CD4-positive, alpha-beta T cell treated with Interleukin-10 for 1 hour (primary cell): ENCODE results near the gene PPM1N.
A peak's percentile ranks its signal among the peaks of the same experiment; 100 is the strongest.
"Not testable (repeated sequence)": the region's sequence is repeated elsewhere in the genome, so short reads cannot be mapped to it uniquely, and the experiment has no call there.

Experiments
- DNase-seq: peaks from one replicate; pipeline ENCODE4 v3.0.0-alpha.2; 2020

PPM1N gene

DNA sequence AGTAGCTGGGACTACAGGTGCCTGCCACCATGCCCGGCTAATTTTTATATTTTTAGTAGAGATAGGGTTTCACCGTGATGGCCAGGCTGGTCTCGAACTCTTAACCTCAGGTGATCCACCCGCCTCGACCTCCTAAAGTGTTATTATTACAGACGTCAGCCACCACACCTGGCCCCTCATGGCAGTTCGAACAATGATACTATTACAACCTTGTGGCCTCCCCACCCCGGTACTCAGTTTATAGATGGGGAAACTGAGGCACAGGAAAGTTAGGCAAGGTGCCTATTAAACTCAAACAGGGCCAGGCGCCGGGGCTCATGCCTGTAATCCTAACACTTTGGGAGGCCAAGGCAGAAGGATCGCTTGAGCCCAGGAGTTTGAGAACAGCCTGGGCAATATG, 12.1 kb downstream of the PPM1N start:
- not testable (repeated sequence) for DNase-seq

DNA sequence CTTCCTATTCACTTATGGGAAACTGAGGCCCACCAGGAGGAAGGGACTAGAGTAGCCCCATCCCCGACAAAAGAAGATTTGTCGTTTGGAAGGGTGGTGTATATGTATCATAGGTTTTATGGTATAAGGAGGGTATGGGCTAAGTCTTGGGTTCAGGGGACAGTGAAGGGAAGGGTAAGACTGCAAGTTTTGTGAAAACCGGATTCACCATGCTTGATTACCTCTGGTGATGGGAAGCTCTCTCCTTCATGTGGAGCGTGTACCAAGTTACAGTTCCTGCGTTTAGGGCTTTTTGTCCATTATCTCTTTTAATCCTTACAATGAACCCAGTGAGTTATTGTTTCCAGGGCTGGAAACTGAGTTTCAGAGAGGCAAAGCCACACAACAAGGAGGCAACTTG, 12.8 kb downstream of the PPM1N start:
- DNase-seq, result no peak

DNA sequence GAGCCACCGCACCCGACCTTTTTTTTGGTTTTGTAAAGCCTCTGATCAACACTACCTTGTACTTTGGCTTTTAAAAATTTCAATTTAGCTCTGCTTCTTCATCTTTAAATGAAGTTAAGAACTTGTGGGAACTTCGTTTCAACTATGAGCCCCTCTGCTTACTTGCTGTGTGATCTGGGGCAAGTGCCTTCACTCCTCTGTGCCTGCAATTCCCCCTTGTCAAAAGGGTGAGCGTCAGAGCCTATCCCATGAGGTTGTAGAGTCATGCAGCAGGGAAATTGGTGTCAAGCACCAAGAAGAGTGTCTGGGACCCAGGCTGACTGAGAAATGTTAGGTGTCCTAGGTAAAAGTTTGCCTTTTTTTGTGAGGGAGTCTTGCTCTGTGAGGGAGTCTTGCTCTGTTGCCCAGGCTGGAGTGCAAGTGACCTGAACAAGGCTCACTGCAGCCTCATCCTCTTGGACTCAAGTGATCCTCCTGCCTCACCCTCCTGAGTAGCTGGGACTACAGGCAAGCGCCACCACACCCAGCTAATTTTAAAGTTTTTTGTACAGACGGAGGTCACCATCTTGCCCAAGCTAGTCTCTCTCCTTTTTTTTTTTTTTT, 14.7 kb downstream of the PPM1N start:
- no peak for DNase-seq

DNA sequence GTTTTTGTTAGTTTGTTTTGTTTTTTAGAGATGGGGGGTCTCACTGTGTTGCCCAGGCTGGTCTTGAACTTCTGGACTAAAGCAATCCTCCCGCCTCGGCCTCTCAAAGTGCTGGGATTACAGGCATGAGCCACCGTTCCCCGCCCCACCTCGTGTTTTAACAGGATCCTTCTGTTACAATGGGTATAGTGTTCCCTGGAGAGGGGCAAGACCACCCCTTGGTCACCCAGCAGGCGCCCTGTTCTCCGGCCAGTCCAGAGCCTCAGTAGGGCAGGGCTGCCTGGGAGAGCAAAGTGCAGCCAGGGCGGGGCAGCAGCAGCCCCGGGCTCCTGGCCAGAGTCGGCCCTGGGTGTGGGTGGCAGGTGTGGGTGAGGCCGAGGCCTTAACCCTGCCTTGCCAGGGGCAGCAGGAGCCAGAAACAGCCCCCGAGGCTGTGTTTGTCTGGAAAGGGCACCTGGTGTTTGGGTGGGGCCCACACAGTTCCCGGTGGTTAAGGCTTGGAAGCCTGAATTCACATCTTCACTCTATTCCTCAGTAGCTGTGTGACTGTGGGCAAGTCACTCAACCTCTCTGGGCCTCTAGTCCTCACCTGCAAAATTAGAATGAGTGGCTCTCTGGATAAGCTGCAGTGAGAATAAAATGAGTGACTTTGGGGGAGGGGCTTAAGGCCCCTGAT, 16.3 kb downstream of the PPM1N start:
- no peak for DNase-seq

DNA sequence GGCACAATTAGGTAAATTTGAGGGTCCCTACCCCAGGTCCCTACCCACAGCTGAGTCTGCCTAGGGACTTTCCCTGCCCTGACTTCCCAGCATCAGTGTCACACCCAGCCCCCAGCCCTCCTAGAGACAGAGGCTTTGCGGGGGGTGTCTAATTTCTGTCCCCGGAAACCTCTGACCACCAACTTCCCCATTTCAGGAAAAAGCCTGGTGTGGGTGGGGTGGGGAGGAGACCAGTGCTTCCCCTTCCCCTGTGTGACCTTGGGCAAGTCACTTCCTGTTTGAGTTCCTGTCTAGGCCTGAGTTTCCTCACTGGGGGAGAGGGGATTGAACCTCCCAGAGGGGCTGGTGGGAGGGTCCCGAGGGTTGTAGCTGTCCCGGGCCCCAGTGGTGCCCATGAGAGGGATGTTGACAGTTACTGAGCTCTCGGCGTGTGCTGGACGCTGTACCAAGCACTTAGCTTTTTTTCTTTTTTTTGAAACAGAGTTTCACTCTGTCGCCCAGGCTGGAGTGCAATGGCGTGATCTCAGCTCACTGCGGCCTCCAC, 16.9 kb downstream of the PPM1N start:
- DNase-seq, result peak; percentile 73

DNA sequence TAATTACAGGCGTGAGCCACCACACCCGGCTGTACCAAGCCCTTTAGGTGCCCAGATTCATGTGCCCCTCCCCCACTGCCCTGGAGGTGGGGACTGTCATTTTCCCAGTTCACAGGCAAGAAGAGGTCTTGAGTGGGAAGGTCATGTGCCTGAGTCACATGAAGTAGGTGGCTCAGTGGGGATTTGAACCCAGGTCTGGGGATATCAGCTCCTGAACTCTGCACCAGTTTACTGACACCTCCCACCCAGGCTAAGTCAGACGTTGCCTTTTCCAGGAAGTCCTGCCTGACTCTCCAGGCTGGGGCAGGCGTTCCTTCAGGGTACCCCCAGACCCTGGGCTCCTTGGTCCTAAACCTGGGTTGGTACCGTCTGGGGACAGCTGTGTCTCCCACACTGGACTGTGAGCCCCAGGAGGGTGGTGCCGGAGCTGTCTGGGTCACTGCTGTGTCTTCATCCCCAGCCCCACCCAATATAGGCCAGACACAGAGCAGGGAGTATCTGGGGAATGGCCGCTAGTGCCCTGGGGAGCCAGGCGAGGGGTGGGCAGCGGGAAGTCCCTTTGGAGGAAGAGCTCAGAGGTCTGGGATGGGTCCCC, 17.7 kb downstream of the PPM1N start:
- DNase-seq, result no peak

DNA sequence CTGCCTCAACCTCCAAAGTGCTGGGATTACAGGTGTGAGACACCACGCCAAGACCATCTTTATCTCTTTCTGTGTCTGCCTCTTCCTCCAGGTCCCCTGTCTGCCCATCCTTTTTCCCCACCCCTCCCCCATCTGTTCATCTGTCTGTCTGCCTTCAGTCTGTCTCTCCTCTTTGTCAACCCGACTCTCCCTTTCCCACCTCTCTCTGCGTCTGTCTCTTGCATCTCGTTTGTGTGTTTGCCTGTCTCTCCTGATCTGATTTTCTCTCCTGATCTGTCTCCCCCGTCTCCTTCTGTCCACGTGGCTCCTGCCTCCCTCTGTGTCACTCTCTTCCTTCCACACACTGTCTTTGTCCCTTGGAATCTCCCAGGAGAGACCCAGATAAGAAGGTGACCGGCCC, 19.0 kb downstream of the PPM1N start:
- no peak for DNase-seq

DNA sequence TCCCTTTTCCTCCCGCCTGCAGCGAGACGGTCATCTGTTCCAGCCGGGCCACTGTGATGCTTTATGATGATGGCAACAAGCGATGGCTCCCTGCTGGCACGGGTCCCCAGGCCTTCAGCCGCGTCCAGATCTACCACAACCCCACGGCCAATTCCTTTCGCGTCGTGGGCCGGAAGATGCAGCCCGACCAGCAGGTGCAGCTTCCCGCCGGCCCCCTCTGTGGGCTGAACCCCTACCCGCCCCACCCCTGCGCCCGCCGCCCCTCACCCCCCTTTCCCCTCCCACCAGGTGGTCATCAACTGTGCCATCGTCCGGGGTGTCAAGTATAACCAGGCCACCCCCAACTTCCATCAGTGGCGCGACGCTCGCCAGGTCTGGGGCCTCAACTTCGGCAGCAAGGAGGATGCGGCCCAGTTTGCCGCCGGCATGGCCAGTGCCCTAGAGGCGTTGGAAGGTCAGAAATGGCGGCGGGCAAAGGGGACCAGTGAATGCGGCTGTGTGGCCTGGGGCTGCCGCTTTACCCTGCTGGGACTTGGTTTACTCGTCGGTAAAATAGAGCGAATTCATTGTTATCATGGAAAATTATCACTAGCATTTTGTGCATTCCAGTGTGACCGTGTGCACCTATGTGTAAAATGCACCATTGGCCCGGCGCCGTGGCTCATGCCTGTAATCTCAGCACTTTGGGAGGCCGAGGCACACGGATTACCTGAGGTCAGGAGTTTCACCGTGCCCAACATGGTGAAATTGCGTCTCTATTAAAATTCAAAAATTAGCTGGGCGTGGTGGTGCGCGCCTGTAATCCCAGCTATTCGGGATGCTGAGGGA, 19.6 kb downstream of the PPM1N start:
- DNase-seq, result no peak

DNA sequence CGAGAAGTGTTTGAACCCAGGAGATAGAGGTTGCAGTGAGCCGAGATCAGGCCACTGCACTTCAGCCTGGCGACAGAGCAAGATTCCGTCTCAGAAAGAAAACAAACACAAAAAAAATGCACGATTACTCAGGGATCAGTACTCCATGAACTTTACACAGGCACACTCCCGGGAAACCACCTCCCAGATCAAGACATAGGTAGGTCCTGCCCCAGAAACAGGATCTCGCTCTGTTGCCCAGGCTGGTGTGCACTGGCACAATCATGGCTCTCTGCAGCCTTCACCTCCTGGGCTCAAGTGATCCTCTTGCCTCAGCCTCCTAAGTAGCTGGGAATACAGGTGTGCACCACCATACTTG, 20.2 kb downstream of the PPM1N start:
- DNase-seq, result no peak

DNA sequence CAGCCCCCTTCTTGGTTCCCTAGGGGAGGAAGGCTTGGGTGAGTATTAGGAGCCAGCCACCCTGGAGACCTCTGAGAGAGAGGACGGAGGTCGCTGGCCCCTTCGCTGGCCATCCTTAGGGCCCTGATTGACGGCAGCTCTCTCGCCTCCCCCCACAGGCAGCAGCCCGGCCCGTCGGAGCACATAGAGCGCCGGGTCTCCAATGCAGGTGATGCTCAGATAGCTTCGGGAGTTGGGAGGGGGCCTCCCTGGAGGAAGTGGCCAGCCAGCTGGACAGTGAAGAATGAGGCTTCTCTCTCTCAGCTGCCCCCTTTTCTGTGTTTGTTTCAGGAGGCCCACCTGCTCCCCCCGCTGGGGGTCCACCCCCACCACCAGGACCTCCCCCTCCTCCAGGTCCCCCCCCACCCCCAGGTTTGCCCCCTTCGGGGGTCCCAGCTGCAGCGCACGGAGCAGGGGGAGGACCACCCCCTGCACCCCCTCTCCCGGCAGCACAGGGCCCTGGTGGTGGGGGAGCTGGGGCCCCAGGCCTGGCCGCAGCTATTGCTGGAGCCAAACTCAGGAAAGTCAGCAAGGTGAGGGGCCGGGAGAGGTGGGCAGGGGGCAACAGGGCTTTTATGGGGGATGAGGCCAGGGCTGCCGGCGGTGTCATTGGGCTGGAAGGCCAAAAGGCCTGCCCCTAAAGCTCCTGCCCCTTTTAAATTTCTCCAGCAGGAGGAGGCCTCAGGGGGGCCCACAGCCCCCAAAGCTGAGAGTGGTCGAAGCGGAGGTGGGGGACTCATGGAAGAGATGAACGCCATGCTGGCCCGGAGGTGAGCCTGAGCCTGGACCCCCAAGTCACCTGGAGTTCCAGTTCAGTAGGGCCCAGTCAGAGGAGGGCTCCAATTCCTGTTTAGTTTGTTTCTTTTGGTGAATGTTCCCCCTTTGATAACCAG, 24.0 kb downstream of the PPM1N start:
- DNase-seq, result no peak

DNA sequence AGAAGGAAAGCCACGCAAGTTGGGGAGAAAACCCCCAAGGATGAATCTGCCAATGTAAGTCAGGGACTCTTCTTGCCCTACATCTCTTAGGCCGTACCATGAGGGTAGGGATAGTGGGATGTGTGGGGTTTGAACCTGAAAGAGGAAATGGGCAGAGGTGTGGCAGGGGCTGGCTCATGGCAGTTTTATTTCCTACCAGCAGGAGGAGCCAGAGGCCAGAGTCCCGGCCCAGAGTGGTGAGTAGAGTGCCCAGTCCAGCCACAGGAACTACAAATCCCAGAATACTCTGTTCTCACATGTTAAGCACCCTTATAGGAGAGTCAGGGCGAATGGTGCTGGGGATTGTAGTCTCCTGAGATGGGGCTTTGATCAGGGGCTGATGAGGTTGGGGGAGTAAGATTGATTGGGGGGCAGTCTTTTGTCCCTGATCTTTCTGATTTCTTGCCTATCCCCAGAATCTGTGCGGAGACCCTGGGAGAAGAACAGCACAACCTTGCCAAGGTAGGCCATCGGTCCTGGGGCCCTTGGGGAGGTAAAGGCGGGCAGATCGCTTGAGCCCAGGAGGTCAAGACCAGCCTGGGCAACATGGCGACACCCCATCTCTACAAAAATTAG, 25.5 kb downstream of the PPM1N start:
- DNase-seq, result peak; percentile 89

DNA sequence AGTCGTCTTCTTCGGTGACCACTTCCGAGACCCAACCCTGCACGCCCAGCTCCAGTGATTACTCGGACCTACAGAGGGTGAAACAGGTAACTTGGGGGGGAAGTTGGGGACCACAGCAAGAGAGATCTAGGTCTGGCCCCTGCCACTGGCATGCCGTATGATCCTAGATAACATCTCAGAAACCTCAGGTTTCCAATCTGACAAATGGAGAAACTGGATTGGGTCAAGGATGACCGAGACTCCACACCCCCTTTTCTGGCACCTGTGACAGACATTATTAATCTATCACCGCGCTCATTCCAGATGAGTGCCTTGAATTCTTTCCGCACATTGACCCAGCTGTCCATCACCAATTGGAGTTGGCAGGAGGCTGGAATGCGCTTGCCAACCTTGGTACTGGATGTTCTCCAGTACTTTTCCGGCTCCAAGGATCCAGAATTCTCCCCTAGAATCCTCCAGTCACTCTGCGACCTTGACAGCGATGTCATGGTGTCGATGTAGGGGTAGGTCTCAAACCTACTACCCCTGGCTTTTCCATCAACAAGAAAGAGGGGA, 26.4 kb downstream of the PPM1N start:
- no peak for DNase-seq

DNA sequence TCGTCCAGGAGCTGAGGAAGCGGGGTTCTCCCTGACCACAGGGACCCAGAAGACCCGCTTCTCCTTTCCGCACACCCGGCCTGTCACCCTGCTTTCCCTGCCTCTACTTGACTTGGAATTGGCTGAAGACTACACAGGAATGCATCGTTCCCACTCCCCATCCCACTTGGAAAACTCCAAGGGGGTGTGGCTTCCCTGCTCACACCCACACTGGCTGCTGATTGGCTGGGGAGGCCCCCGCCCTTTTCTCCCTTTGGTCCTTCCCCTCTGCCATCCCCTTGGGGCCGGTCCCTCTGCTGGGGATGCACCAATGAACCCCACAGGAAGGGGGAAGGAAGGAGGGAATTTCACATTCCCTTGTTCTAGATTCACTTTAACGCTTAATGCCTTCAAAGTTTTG, 27.9 kb downstream of the PPM1N start:
- no peak for DNase-seq

DNA sequence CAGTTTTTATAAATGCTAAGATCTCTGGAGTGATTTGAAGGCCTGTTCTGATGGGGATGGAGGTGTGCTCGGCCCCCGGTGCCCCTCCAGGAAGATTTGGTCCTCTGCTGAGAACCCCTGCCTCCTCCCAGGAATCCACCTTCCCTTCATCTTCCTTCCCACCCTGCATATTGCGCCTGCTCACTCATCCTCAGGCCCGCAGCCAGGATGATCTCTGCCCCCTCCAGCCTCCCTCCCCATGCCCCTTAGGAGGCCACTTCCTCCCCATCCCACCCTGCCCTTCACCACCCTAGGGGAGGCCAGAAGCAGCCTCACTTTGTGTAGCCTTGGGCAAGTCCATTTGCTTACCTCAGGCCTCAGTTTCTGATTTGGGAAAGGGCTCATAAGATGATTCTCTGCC, 28.7 kb downstream of the PPM1N start:
- DNase-seq, result no peak

DNA sequence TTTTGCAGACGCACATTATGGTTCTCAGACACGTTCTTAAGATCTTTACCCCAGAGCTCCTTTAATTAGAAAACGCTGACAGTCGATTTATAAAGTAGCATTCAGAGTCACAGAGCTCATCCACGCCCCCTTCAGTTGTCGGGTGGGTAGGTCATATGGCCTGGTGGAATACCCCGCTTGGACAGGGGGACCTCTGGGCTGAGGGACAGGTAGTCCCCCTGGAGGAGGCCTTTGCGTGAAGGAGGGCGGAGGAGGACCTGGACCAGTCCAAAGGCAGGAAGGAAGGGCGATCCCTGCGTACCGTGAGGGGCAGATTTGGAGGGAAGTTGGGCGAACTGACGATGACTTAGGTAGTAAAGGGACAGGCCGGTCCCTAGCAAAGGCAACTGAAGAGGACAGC, 29.5 kb downstream of the PPM1N start:
- DNase-seq, result no peak

DNA sequence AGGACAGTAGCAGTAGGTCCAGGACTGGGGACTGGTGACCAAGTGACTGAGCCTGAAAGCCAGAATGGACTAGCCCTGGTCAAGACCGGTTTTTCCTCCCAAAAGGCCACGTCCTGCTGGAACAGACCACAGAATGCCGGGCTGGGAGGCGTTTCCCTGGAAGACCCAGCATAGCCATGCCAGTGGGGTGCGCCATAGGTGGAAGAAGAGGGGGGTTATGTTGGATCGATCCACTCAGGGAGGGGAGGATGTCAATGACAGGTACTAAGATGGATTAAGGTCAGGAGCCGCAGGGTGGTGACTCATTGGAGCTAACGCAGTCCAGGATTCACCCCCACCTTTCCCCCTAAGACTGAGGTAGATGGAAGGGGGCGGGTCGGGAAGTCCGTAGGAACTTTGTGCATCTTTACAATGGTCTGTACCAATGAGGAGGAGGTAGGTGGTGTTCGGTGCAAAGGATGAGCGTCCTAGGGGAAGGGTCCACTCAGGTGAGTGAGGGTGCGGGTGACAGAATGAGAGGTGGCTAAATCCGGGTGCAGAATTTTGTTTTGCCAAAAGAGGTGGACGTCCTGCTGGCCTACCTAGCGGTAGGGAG, 30.0 kb downstream of the PPM1N start:
- DNase-seq, result no peak

DNA sequence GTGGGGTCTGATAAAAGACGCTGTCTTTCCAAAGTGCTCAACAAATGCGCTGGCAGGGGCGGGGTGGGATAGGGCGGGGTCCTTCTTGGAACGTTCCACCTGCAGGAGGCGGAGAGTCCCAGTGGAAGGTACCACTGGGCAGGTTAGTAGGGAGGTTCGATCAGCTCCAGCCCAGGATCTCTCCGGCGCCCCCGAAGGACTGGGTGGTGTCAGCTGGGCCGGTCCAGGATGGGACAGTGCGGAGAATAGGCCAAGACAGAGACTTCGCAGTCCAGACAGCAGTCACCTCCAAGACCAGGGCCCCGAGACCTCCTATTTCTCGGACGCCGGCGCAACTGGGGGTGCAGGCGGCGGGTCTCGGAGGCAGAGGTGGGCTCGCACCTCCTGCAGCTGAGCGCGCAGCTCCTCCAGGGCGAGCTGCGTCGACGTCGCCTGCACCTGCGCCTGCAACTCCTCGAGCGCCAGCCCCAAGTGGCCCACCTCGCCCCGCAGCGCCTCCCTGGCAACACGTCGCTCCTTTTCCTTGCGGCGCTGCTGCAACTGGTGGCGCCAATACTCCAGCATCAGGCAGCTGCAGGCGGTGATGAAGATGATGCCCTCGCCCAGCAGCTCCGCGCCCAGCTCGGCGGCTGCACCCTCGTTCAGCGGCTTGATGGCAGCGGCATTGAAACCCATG, 30.6 kb downstream of the PPM1N start:
- no peak for DNase-seq

DNA sequence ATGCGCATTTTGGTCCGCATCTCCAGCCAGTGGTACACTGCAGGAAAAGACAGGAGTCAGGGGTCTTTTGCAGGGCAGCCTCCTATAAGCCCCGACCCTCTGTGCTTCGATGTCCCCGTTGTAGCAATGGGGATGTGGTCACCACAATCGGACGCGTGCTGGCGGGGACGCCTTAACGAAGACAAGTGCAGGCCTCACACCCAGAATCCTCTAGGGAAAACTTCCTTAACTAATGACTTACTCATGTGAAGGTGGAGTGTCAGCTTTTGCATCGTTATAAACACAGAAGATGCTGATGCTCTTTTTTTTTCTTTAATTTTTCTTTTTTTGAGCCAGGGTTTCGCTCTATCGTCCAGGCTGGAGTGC, 31.2 kb downstream of the PPM1N start:
- no peak for DNase-seq

DNA sequence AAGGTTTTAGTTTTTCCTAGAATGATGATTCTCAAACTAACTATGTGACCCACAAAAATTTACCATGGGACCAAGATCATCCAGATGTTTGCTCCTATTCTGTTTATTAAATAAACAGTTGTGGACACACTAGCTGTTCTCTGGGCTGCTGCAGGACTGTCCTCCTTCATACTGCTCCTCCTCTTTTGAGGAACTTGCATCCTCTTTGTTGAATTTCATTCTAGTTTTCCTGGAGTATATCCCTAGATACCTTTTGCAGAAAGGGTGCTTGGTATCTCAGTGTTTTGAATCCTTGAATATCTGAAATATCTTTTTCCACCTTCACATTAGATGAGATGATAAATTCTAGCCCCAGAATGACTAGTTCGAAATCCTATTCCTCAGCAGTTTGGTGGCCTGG, 33.1 kb downstream of the PPM1N start:
- no peak for DNase-seq

DNA sequence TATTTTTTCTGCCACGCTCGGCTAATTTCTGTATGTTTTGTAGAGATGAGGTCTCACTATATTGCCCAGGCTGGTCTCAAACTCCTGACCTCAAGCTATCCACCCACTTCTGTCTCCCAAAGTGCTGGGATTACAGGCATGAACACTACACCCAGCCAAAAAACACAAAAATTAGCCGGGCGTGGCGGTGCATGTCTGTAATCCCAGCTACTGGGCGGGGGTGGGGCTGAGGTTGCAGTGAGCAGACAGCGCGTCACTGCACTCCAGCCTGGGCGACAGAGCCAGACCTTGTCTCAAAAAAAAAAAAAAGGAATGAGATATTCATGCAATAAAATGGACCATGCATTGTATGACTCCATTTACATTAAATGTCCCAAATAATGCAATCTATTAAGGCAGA, 41.2 kb downstream of the PPM1N start:
- no peak for DNase-seq

DNA sequence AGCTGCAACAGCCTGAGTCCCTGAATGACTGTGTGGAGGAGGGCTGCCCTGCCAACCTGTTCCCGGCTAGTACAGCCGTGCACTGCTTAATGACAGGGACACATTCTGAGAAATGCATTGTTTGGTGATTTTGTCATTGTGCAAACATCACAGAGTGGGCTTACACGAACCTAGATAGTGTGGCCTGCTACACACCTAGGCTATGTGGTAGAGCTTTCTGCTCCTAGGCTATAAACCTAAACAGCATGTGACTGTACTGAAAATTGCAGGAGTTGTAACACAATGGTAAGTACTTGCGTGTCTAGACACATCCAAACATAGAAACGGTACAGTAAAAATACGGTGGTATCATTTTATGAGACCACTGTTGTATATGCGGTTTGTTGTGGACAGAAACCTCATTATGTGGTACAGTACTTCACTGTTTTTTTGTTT, 44.0 kb downstream of the PPM1N start:
- DNase-seq, result no peak
